Liver (tissue), 3 donors: ENCODE results near the gene SORCS2.

Experiments used
- CTCF ChIP-seq: fragments of 150-350 bp; IDR thresholded peaks from 2 replicates; pipeline ENCODE4 v1.5.1; 2017; ENCODE audit warnings: improper control_type of control experiment, low read depth, low read length; ENCODE audit not compliant: missing input control
- GABPA ChIP-seq, 2 donors: IDR thresholded peaks in 1 of 2; conservative IDR thresholded peaks in 1 of 2; 2 replicates each; pipeline ENCODE4 v1.6.1; 2016; ENCODE audit warnings: antibody characterized with exemption in 2 of 2, mild to moderate bottlenecking in 1 of 2, moderate library complexity in 1 of 2
- RAD21 ChIP-seq, 2 donors: IDR thresholded peaks; 2 replicates each; pipeline ENCODE4 v1.6.1; 2016; ENCODE audit warnings: antibody characterized with exemption in 2 of 2, mild to moderate bottlenecking in 2 of 2
- REST ChIP-seq: IDR thresholded peaks from 2 replicates; pipeline ENCODE4 v1.6.1; 2016; ENCODE audit warnings: antibody characterized with exemption, mild to moderate bottlenecking
- SP1 ChIP-seq: IDR thresholded peaks from 2 replicates; pipeline ENCODE4 v1.6.1; 2018; ENCODE audit warnings: antibody characterized with exemption, mild to moderate bottlenecking
- TAF1 ChIP-seq: conservative IDR thresholded peaks from 2 replicates; pipeline ENCODE4 v1.6.1; 2016; ENCODE audit warnings: antibody characterized with exemption, mild to moderate bottlenecking
- YY1 ChIP-seq: IDR thresholded peaks from 2 replicates; pipeline ENCODE4 v1.6.1; 2016; ENCODE audit warnings: antibody characterized with exemption, mild to moderate bottlenecking
- donor health status: healthy.
- donor health status: healthy.

GRCh38 chr4:7338059-7338452 is 145.7 kb downstream of the SORCS2 start:
- no peak for TF ChIP-seq SP1
- no peak for TF ChIP-seq CTCF
- TF ChIP-seq TAF1, result no peak
- TF ChIP-seq REST, result no peak
- TF ChIP-seq RAD21 (IDR thresholded peaks at IDR 0.05), result no peak
- no peak for TF ChIP-seq YY1
- TF ChIP-seq GABPA (IDR thresholded peaks at IDR 0.05 in 1 of 2, conservative IDR thresholded peaks at IDR 0.05 in 1 of 2), result no peak
